SK-N-SH treated with all-trans-retinoic acid at 6 μM for 48 hours (cell line): ENCODE data around the gene C1QC.

ENCODE experiments used
- ATAC-seq: fragments of 200-7000 bp; cut with Tn5 transposase; 3 replicates; pipeline ENCODE4 v1.9.1; 2020; ENCODE audit warnings: mild to moderate bottlenecking, moderate library complexity
- ARNTL ChIP-seq: fragments of 450-650 bp; formaldehyde crosslinking; IDR thresholded peaks from 2 replicates; pipeline ENCODE4 v1.5.0; 2020; ENCODE audit warnings: low read depth, mild to moderate bottlenecking, moderate library complexity, borderline replicate concordance
- BACH2 ChIP-seq: fragments of 250-450 bp; sonication (Bioruptor Pico); IDR thresholded peaks from 2 replicates; pipeline ENCODE4 v1.9.0; 2021; ENCODE audit warnings: mild to moderate bottlenecking, borderline replicate concordance
- CSDC2 ChIP-seq: fragments of 250-450 bp; sonication (Bioruptor Pico); IDR thresholded peaks from 2 replicates; pipeline ENCODE4 v1.5.0; 2020; ENCODE audit warnings: mild to moderate bottlenecking, moderate library complexity
- GLIS3 ChIP-seq: fragments of 250-450 bp; sonication (Bioruptor Pico); IDR thresholded peaks from 2 replicates; pipeline ENCODE4 v1.5.0; 2020; ENCODE audit warnings: mild to moderate bottlenecking, moderate library complexity
- ISL1 ChIP-seq: fragments of 250-450 bp; sonication (Bioruptor Pico); IDR thresholded peaks from 2 replicates; pipeline ENCODE4 v2.1.2; 2022; ENCODE audit warnings: mild to moderate bottlenecking, moderate library complexity
- OSR1 ChIP-seq: fragments of 250-450 bp; sonication (Bioruptor Pico); IDR thresholded peaks from 2 replicates; pipeline ENCODE4 v1.8.0; 2022; ENCODE audit warnings: moderate library complexity, mild to moderate bottlenecking, inconsistent platforms
- PPARA ChIP-seq: fragments of 250-450 bp; sonication (Bioruptor Pico); IDR thresholded peaks from 2 replicates; pipeline ENCODE4 v1.5.0; 2020; ENCODE audit warnings: mild to moderate bottlenecking, borderline replicate concordance
- RARB ChIP-seq: fragments of 250-450 bp; sonication (Bioruptor Pico); IDR thresholded peaks from 2 replicates; pipeline ENCODE4 v1.8.0; 2021; ENCODE audit warnings: mild to moderate bottlenecking, moderate library complexity
- SNAI2 ChIP-seq: fragments of 250-450 bp; sonication (Bioruptor Pico); IDR thresholded peaks from 2 replicates; pipeline ENCODE4 v1.5.0; 2020; ENCODE audit warnings: mild to moderate bottlenecking, moderate library complexity
- TCF4 ChIP-seq: fragments of 250-450 bp; sonication (Bioruptor Pico); IDR thresholded peaks from 2 replicates; pipeline ENCODE4 v1.8.0; 2021; ENCODE audit warnings: mild to moderate bottlenecking, moderate library complexity, borderline replicate concordance
- TOX ChIP-seq: fragments of 250-450 bp; sonication (Bioruptor Pico); IDR thresholded peaks from 2 replicates; pipeline ENCODE4 v1.8.0; 2021; ENCODE audit warnings: mild to moderate bottlenecking, moderate library complexity, borderline replicate concordance
- ZC3H10 ChIP-seq: fragments of 250-450 bp; sonication (Bioruptor Pico); IDR thresholded peaks from 2 replicates; pipeline ENCODE4 v1.5.1; 2021; ENCODE audit warnings: mild to moderate bottlenecking, moderate library complexity
- ZFP3 ChIP-seq: fragments of 250-450 bp; sonication (Bioruptor Pico); IDR thresholded peaks from 2 replicates; pipeline ENCODE4 v1.5.0; 2020; ENCODE audit warnings: mild to moderate bottlenecking, moderate library complexity
- ZFP30 ChIP-seq: fragments of 450-650 bp; formaldehyde crosslinking; IDR thresholded peaks from 2 replicates; pipeline ENCODE4 v1.5.0; 2022; ENCODE audit warnings: mild to moderate bottlenecking, moderate library complexity
- ZNF70 ChIP-seq: fragments of 450-650 bp; formaldehyde crosslinking; IDR thresholded peaks from 2 replicates; pipeline ENCODE4 v1.5.0; 2020; ENCODE audit warnings: mild to moderate bottlenecking, moderate library complexity
- ZNF8 ChIP-seq: fragments of 450-650 bp; formaldehyde crosslinking; IDR thresholded peaks from 2 replicates; pipeline ENCODE4 v1.5.0; 2020; ENCODE audit warnings: mild to moderate bottlenecking, moderate library complexity
- TF ChIP-seq, protein P1 (sequence below): fragments of 250-450 bp; sonication (Bioruptor Pico); IDR thresholded peaks from 2 replicates; pipeline ENCODE4 v1.5.1; 2021; ENCODE audit warnings: mild to moderate bottlenecking, moderate library complexity
- TF ChIP-seq, protein P2 (sequence below): fragments of 250-450 bp; sonication (Bioruptor Pico); IDR thresholded peaks from 2 replicates; pipeline ENCODE4 v1.8.0; 2020; ENCODE audit warnings: mild to moderate bottlenecking, moderate library complexity, borderline replicate concordance
- TF ChIP-seq, protein P3 (sequence below): fragments of 250-450 bp; sonication (Bioruptor Pico); IDR thresholded peaks from 2 replicates; pipeline ENCODE4 v1.5.0; 2020; ENCODE audit warnings: mild to moderate bottlenecking, moderate library complexity
- TF ChIP-seq, protein P4 (sequence below): fragments of 250-450 bp; sonication (Bioruptor Pico); IDR thresholded peaks from 2 replicates; pipeline ENCODE4 v1.5.1; 2020; ENCODE audit warnings: low read depth, mild to moderate bottlenecking, moderate library complexity
- TF ChIP-seq, protein P5 (sequence below): fragments of 250-450 bp; sonication (Bioruptor Pico); IDR thresholded peaks from 2 replicates; pipeline ENCODE4 v1.8.0; 2021; ENCODE audit warnings: low read depth, mild to moderate bottlenecking, moderate library complexity, borderline replicate concordance

Gene C1QC

DNA sequence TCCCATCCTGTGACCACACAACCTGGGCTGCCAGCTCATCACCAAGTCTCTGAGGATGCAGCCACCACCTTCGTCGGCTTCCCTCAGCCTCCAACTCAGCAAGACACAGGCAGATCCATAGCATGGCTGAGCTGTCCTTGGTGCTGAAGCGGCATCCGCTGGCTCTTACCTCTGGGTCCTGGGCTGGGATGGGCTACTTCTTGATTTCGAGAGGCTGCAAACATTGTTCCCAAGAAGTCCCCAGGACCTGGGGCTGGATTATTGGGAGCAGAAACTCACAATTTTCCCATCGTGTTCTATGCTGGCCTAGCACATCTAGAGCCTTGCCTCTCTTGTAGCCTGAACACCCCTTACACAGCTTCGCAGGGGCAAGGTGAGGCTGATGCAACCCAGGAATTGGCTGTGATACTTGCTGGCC, 31.9 kb upstream of the C1QC start:
- ATAC-seq, result peak; percentile 84
- TF ChIP-seq SNAI2 (CRISPR knock-in tag) (0 out of 2 replicates have a peak, but pooled peaks have one; percentile 60), BACH2 (CRISPR knock-in tag) (no peak)

DNA sequence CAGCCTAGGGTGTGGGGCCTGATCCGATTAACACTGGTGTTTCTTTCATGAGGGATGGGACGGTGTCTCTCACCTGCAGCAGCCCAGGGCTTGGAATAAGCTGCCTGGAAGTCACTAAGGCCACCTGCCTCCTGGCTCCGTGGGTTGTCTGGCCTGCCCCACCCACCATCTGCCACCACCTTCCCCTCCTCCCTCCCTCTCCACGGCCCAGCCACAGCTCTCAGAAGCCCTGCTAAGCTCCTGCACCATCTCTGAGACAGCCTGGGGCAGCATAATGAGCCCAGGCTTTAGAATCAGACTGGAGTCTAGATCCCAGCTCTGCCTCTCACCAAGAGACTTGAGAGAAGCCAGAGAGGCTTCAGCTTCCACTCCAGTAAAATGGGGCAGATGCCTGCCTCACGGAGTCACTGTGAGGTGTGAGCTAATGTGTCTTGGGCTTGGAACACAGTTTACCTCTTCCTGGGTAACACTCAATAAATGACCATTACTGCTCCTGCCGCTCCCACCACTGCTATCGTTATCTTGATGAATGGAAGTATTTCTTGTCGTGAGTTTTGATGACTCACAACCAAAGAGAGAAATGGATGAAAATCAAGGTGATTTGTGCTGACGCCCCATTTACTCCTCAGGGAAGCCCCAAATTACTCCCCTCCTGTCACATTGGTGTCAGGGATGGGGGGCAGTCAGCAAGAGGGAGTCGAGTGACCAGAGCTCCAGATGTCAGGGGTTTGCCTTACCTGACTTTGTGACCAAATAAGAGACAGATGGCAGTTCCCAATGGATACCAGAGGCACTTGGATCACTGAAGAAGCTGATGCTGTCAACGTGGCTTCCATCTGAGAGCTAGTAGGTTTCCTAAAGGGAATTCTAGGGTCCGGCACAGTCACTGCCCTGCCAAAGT, 30.5 kb upstream of the C1QC start:
- no peak for ATAC-seq
- TF ChIP-seq, protein P1, sequence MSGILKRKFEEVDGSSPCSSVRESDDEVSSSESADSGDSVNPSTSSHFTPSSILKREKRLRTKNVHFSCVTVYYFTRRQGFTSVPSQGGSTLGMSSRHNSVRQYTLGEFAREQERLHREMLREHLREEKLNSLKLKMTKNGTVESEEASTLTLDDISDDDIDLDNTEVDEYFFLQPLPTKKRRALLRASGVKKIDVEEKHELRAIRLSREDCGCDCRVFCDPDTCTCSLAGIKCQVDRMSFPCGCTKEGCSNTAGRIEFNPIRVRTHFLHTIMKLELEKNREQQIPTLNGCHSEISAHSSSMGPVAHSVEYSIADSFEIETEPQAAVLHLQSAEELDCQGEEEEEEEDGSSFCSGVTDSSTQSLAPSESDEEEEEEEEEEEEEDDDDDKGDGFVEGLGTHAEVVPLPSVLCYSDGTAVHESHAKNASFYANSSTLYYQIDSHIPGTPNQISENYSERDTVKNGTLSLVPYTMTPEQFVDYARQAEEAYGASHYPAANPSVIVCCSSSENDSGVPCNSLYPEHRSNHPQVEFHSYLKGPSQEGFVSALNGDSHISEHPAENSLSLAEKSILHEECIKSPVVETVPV (CRISPR knock-in tag), result no peak
- no peak for TF ChIP-seq ZNF8 (CRISPR knock-in tag)
- TF ChIP-seq, protein P2, sequence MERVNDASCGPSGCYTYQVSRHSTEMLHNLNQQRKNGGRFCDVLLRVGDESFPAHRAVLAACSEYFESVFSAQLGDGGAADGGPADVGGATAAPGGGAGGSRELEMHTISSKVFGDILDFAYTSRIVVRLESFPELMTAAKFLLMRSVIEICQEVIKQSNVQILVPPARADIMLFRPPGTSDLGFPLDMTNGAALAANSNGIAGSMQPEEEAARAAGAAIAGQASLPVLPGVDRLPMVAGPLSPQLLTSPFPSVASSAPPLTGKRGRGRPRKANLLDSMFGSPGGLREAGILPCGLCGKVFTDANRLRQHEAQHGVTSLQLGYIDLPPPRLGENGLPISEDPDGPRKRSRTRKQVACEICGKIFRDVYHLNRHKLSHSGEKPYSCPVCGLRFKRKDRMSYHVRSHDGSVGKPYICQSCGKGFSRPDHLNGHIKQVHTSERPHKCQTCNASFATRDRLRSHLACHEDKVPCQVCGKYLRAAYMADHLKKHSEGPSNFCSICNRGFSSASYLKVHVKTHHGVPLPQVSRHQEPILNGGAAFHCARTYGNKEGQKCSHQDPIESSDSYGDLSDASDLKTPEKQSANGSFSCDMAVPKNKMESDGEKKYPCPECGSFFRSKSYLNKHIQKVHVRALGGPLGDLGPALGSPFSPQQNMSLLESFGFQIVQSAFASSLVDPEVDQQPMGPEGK (CRISPR knock-in tag), result no peak
- no peak for TF ChIP-seq PPARA (CRISPR knock-in tag)
- no peak for TF ChIP-seq SNAI2 (CRISPR knock-in tag)
- TF ChIP-seq, protein P3, sequence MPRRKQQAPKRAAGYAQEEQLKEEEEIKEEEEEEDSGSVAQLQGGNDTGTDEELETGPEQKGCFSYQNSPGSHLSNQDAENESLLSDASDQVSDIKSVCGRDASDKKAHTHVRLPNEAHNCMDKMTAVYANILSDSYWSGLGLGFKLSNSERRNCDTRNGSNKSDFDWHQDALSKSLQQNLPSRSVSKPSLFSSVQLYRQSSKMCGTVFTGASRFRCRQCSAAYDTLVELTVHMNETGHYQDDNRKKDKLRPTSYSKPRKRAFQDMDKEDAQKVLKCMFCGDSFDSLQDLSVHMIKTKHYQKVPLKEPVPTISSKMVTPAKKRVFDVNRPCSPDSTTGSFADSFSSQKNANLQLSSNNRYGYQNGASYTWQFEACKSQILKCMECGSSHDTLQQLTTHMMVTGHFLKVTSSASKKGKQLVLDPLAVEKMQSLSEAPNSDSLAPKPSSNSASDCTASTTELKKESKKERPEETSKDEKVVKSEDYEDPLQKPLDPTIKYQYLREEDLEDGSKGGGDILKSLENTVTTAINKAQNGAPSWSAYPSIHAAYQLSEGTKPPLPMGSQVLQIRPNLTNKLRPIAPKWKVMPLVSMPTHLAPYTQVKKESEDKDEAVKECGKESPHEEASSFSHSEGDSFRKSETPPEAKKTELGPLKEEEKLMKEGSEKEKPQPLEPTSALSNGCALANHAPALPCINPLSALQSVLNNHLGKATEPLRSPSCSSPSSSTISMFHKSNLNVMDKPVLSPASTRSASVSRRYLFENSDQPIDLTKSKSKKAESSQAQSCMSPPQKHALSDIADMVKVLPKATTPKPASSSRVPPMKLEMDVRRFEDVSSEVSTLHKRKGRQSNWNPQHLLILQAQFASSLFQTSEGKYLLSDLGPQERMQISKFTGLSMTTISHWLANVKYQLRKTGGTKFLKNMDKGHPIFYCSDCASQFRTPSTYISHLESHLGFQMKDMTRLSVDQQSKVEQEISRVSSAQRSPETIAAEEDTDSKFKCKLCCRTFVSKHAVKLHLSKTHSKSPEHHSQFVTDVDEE, result no peak
- TF ChIP-seq, protein P4, sequence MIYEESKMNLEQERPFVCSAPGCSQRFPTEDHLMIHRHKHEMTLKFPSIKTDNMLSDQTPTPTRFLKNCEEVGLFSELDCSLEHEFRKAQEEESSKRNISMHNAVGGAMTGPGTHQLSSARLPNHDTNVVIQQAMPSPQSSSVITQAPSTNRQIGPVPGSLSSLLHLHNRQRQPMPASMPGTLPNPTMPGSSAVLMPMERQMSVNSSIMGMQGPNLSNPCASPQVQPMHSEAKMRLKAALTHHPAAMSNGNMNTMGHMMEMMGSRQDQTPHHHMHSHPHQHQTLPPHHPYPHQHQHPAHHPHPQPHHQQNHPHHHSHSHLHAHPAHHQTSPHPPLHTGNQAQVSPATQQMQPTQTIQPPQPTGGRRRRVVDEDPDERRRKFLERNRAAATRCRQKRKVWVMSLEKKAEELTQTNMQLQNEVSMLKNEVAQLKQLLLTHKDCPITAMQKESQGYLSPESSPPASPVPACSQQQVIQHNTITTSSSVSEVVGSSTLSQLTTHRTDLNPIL, result no peak
- TF ChIP-seq TCF4 (CRISPR knock-in tag), result no peak
- TF ChIP-seq GLIS3 (CRISPR knock-in tag), result no peak
- TF ChIP-seq ZNF70 (CRISPR knock-in tag), result no peak
- TF ChIP-seq ZFP3 (CRISPR knock-in tag), result no peak
- no peak for TF ChIP-seq RARB (CRISPR knock-in tag)
- no peak for TF ChIP-seq CSDC2 (CRISPR knock-in tag)
- TF ChIP-seq OSR1, result no peak
- TF ChIP-seq, protein P5, sequence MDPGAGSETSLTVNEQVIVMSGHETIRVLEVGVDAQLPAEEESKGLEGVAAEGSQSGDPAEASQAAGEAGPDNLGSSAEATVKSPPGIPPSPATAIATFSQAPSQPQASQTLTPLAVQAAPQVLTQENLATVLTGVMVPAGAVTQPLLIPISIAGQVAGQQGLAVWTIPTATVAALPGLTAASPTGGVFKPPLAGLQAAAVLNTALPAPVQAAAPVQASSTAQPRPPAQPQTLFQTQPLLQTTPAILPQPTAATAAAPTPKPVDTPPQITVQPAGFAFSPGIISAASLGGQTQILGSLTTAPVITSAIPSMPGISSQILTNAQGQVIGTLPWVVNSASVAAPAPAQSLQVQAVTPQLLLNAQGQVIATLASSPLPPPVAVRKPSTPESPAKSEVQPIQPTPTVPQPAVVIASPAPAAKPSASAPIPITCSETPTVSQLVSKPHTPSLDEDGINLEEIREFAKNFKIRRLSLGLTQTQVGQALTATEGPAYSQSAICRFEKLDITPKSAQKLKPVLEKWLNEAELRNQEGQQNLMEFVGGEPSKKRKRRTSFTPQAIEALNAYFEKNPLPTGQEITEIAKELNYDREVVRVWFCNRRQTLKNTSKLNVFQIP, result no peak

DNA sequence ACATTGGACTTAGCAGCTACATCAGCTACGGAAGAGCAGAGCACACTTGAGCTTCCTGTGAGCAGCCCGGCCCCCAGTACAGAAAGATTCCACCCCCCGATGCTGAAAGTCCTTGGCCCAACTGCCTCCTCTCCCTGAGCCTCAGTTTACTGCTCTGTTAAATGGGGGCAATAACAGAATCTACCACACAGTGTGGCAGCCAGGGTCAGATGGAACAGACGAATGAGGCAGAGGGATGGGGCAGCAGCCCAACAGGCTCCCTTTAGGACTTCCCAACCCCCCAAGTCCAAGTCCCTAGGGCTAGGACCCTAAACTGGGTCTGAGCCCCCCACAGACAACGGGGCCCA, 29.9 kb upstream of the C1QC start:
- no peak for ATAC-seq
- TF ChIP-seq ARNTL (CRISPR knock-in tag) (no peak), OSR1 (no peak), ZFP30 (CRISPR knock-in tag) (no peak), ZNF70 (CRISPR knock-in tag) (no peak), PPARA (CRISPR knock-in tag) (no peak), ZC3H10 (no peak), ISL1 (CRISPR knock-in tag) (no peak), SNAI2 (CRISPR knock-in tag) (no peak), TOX (CRISPR knock-in tag) (no peak), ZFP3 (CRISPR knock-in tag) (no peak)
- TF ChIP-seq, protein P1 (CRISPR knock-in tag), result no peak
- TF ChIP-seq, protein P3, result no peak
- TF ChIP-seq, protein P5, result no peak
